H1 (cell line): ENCODE results near the gene CD59. TPM values are rescaled to one million over a fixed set of nuclear protein-coding genes. Genes with fewer than 3 reads are reported as not detected.

Experiments
- CTCF ChIA-PET: fragments of 300-600 bp; sonication (Branson Sonifier 250); formaldehyde crosslinking; loops from one replicate; lab custom pipeline; 2021; ENCODE audit not compliant: partially characterized antibody; lab: Charles Lee
- POLR2A ChIA-PET: fragments of 300-600 bp; sonication (Branson Sonifier 250); formaldehyde crosslinking; loops from one replicate; lab custom pipeline; 2021; ENCODE audit warnings: inconsistent platforms; ENCODE audit not compliant: partially characterized antibody; lab: Charles Lee
- DNase-seq, 2 experiments: peaks; one replicate each; pipeline versions ENCODE4 v3.0.0 to v3.0.0-alpha.2; 2010 to 2022; ENCODE audit warnings: low spot score in 2 of 2, low read depth in 1 of 2, mixed read lengths in 1 of 2
- FAIRE-seq: peaks from 2 replicates; lab custom pipeline; 2011; peaks lifted over from hg19 to GRCh38; lab: Jason Lieb, UNC
- H2AFZ ChIP-seq: 2 replicates; pipeline ENCODE4 v1.8.1; 2012; ENCODE audit warnings: low read length, inconsistent platforms
- H2AK5ac ChIP-seq: 2 replicates; pipeline ENCODE4 v1.6.1; 2013; ENCODE audit warnings: low read depth, low read length
- H2BK120ac ChIP-seq: replicated peaks from 2 replicates; pipeline ENCODE3; 2013; ENCODE audit warnings: low read depth, low read length, inconsistent platforms
- H2BK12ac ChIP-seq: 2 replicates; pipeline ENCODE4 v1.6.1; 2013; ENCODE audit warnings: low read depth, low read length
- H2BK15ac ChIP-seq: 2 replicates; pipeline ENCODE4 v1.6.1; 2013; ENCODE audit warnings: low read length
- H2BK20ac ChIP-seq: 2 replicates; pipeline ENCODE4 v1.6.1; 2013; ENCODE audit warnings: low read length
- H2BK5ac ChIP-seq: 2 replicates; pipeline ENCODE4 v1.6.1; 2013; ENCODE audit warnings: low read depth, low read length
- H3K14ac ChIP-seq: 2 replicates; pipeline ENCODE4 v1.6.1; 2013; ENCODE audit warnings: inconsistent platforms; ENCODE audit not compliant: insufficient read length
- H3K18ac ChIP-seq: 2 replicates; pipeline ENCODE4 v1.6.1; 2013; ENCODE audit warnings: low read length; ENCODE audit errors: extremely low read depth
- H3K23ac ChIP-seq: 2 replicates; pipeline ENCODE4 v1.6.1; 2013; ENCODE audit warnings: inconsistent platforms; ENCODE audit not compliant: insufficient read length
- H3K23me2 ChIP-seq: 2 replicates; pipeline ENCODE4 v1.6.1; 2013; ENCODE audit warnings: low read depth, low read length
- H3K27ac ChIP-seq: 2 replicates; pipeline ENCODE4 v1.6.1; 2011; ENCODE audit warnings: low read depth, low read length, inconsistent platforms
- H3K27me3 ChIP-seq, 4 experiments: replicated peaks in 1 of 4; 1 replicate in 1 of 4; 2 replicates in 3 of 4; pipeline versions ENCODE4 v1.6.1 to v1.8.1; 2011 to 2013; ENCODE audit warnings: low read length in 3 of 4, mild to moderate bottlenecking in 3 of 4, inconsistent platforms in 2 of 4, mixed read lengths in 2 of 4, moderate library complexity in 1 of 4; ENCODE audit not compliant: control insufficient read depth in 3 of 4, insufficient read depth in 3 of 4; ENCODE audit errors: extremely low read depth in 1 of 4
- H3K36me3 ChIP-seq, 4 experiments: 2 replicates each; pipeline versions ENCODE4 v1.6.1 to v1.8.1; 2011 to 2013; ENCODE audit warnings: mild to moderate bottlenecking in 4 of 4, low read length in 3 of 4, moderate library complexity in 2 of 4, control low read depth in 1 of 4, inconsistent platforms in 1 of 4; ENCODE audit not compliant: insufficient read depth in 4 of 4, control insufficient read depth in 2 of 4
- H3K4ac ChIP-seq: replicated peaks from 2 replicates; pipeline ENCODE3; 2013; ENCODE audit warnings: low read length, low read depth, mixed read lengths, inconsistent platforms; ENCODE audit not compliant: insufficient read length
- H3K4me1 ChIP-seq, 4 experiments: replicated peaks in 1 of 4; 1 replicate in 1 of 4; 2 replicates in 3 of 4; pipeline versions ENCODE4 v1.6.1 to v1.8.1; 2011 to 2013; ENCODE audit warnings: low read length in 3 of 4, inconsistent platforms in 2 of 4, mixed read lengths in 1 of 4; ENCODE audit not compliant: insufficient read depth in 4 of 4, control insufficient read depth in 3 of 4
- H3K4me2 ChIP-seq, 2 experiments: 2 replicates each; pipeline versions ENCODE4 v1.6.1 to v1.8.1; 2011 to 2013; ENCODE audit warnings: low read depth in 2 of 2, low read length in 2 of 2, control low read depth in 1 of 2, inconsistent platforms in 1 of 2, mild to moderate bottlenecking in 1 of 2; ENCODE audit not compliant: insufficient read depth in 1 of 2
- H3K4me3 ChIP-seq, 4 experiments: fragments of 200-600, 300-600 bp in 1 of 4; sonication (generic), shearing (Covaris generic), sonication (Bioruptor Twin) in 1 of 4; 2 replicates each; pipeline versions ENCODE4 v1.5.1 to v1.8.1; 2011 to 2016; ENCODE audit warnings: low read length in 4 of 4, low read depth in 3 of 4, control low read depth in 2 of 4, inconsistent platforms in 2 of 4, mild to moderate bottlenecking in 2 of 4, mixed read lengths in 1 of 4, moderate library complexity in 1 of 4; ENCODE audit not compliant: insufficient read depth in 2 of 4; ENCODE audit errors: extremely low read depth in 1 of 4
- H3K56ac ChIP-seq: replicated peaks from 2 replicates; pipeline ENCODE3; 2013; ENCODE audit warnings: low read depth, mild to moderate bottlenecking, mixed read lengths, low read length, inconsistent platforms; ENCODE audit not compliant: insufficient read length
- H3K79me1 ChIP-seq: 2 replicates; pipeline ENCODE4 v1.6.1; 2013; ENCODE audit warnings: low read depth, low read length, control low read depth
- H3K79me2 ChIP-seq, 2 experiments: 2 replicates each; pipeline versions ENCODE4 v1.6.1 to v1.8.1; 2012 to 2013; ENCODE audit warnings: low read length in 2 of 2, mild to moderate bottlenecking in 2 of 2, inconsistent platforms in 1 of 2; ENCODE audit not compliant: insufficient read depth in 2 of 2, control insufficient read depth in 1 of 2
- H3K9ac ChIP-seq, 4 experiments: replicated peaks in 1 of 4; 1 replicate in 1 of 4; 2 replicates in 3 of 4; pipeline versions ENCODE4 v1.6.1 to v1.8.1; 2011 to 2013; ENCODE audit warnings: low read depth in 3 of 4, low read length in 3 of 4, control low read depth in 2 of 4, mild to moderate bottlenecking in 2 of 4, moderate library complexity in 2 of 4, inconsistent platforms in 1 of 4; ENCODE audit errors: extremely low read depth in 1 of 4
- H3K9me3 ChIP-seq, 2 experiments: 2 replicates each; pipeline versions ENCODE4 v1.6.1 to v1.8.1; 2012 to 2013; ENCODE audit warnings: mild to moderate bottlenecking in 2 of 2, moderate library complexity in 2 of 2, control low read depth in 1 of 2, inconsistent platforms in 1 of 2, low read depth in 1 of 2, low read length in 1 of 2, mixed read lengths in 1 of 2; ENCODE audit not compliant: insufficient read depth in 2 of 2
- H4K20me1 ChIP-seq, 2 experiments: replicated peaks in 1 of 2; 2 replicates each; pipeline versions ENCODE3 to v1.8.1; 2011 to 2013; ENCODE audit warnings: inconsistent platforms in 2 of 2, low read length in 2 of 2, mild to moderate bottlenecking in 1 of 2; ENCODE audit not compliant: insufficient read depth in 2 of 2, control insufficient read depth in 1 of 2
- H4K5ac ChIP-seq: 2 replicates; pipeline ENCODE4 v1.6.1; 2013; ENCODE audit warnings: low read length, low read depth, mixed read lengths, inconsistent platforms; ENCODE audit not compliant: insufficient read length
- H4K8ac ChIP-seq: 2 replicates; pipeline ENCODE4 v1.8.0; 2013; ENCODE audit warnings: mild to moderate bottlenecking, moderate library complexity, low read length, inconsistent platforms; ENCODE audit not compliant: insufficient read depth; ENCODE audit errors: extremely low read depth
- H4K91ac ChIP-seq: replicated peaks from 2 replicates; pipeline ENCODE3; 2013; ENCODE audit warnings: low read length, mixed read lengths, inconsistent platforms; ENCODE audit not compliant: insufficient read length
- EGR1 ChIP-seq: IDR thresholded peaks from 2 replicates; pipeline ENCODE4 v1.6.1; 2011; ENCODE audit warnings: low read depth, low read length, borderline replicate concordance
- HDAC6 ChIP-seq: IDR thresholded peaks from one replicate; pipeline ENCODE4 v1.7.1; 2012; ENCODE audit warnings: low read depth, mild to moderate bottlenecking, inconsistent platforms, low read length, moderate library complexity
- POLR2A ChIP-seq, 2 experiments: IDR thresholded peaks; 1 replicate in 1 of 2; 2 replicates in 1 of 2; pipeline ENCODE4 v1.6.1; 2011; ENCODE audit warnings: low read depth in 2 of 2, low read length in 2 of 2, mild to moderate bottlenecking in 2 of 2; ENCODE audit errors: control extremely low read depth in 1 of 2
- SIN3A ChIP-seq, 2 experiments: IDR thresholded peaks in 1 of 2; conservative IDR thresholded peaks in 1 of 2; 2 replicates each; pipeline ENCODE4 v1.6.1; 2011 to 2012; ENCODE audit warnings: low read length in 2 of 2, improper control_type of control experiment in 1 of 2, low read depth in 1 of 2, mild to moderate bottlenecking in 1 of 2
- TAF7 ChIP-seq: optimal IDR thresholded peaks from 2 replicates; pipeline ENCODE3; 2011; ENCODE audit warnings: low read depth, mild to moderate bottlenecking, inconsistent platforms, low read length, moderate library complexity, borderline replicate concordance
- ZNF274 ChIP-seq: IDR thresholded peaks from 2 replicates; pipeline ENCODE4 v1.7.0; 2012; ENCODE audit warnings: low read length, borderline replicate concordance; ENCODE audit errors: extremely low read depth
- WGBS, 2 experiments: shearing (Covaris generic) in 1 of 2; methylation state at CpG; one replicate each; pipeline versions ENCODE4 v1.1.6 to v1.1.7; 2013 to 2015; ENCODE audit warnings: low lambda C conversion rate in 2 of 2, mixed read lengths in 2 of 2, inconsistent platforms in 1 of 2, low coverage in 1 of 2, missing lambda C conversion rate in 1 of 2; ENCODE audit not compliant: insufficient replicate concordance in 2 of 2, insufficient coverage in 1 of 2, insufficient read length in 1 of 2; ENCODE audit errors: extremely low coverage in 1 of 2, missing lambda C conversion rate in 1 of 2; 5-methylcytosine and 5-hydroxymethylcytosine counted together
- polyA plus RNA-seq, 7 experiments: library from polyadenylated mRNA; depleted of rRNA in 3 of 7; stranded (reverse) in 5 of 7; unstranded in 2 of 7; fragments of >200 nt in 5 of 7; fragments of 200-250 nt in 2 of 7; gene quantifications; 1 replicate in 5 of 7; 2 replicates in 1 of 7; 4 replicates in 1 of 7; pipeline versions ENCODE4 v1.2.1 to v1.2.3, GENCODE V29; 2011 to 2013; ENCODE audit warnings: missing spikeins in 2 of 7, mixed read lengths in 2 of 7
- total RNA-seq: library from RNA; stranded (reverse); fragmentation: NEBNext Ultra II Directional; extraction: Animal tissue kit (Norgen Biotek cat#: 25700); gene quantifications from 2 replicates; pipeline ENCODE4 v1.2.1, GENCODE V29; 2021

Gene CD59
- total and polyA plus RNA-seq, 2 of the 8 experiments (the other 6 are each of a cell fraction or from before 2014, with no cell fraction given): 63.1 to 90.3 TPM

- no peaks in the 10 kb centered on the region for H3K23me2 ChIP-seq
- no peak overlapping the region for H3K9ac ChIP-seq
- no peak overlapping the region for H3K18ac ChIP-seq
- no peak overlapping the region for H3K4me3 ChIP-seq
- peaks cover 8 to 38% (median 22%) of the 10 kb centered on the region in 4 experiments; a peak in 7 of 8 replicates for H3K36me3 ChIP-seq
- no peak overlapping the region for H4K91ac ChIP-seq
- no peak overlapping the region for H4K5ac ChIP-seq
- H4K8ac ChIP-seq: no peak overlapping the region
- H2BK120ac ChIP-seq: no peak overlapping the region
- no peak overlapping the region for H2AFZ ChIP-seq
- no peak overlapping the region for H2BK5ac ChIP-seq
- H3K23ac ChIP-seq: no peak overlapping the region
- no peak overlapping the region for H3K14ac ChIP-seq
- no peak overlapping the region for H3K4ac ChIP-seq
- 88% methylated on average over 5 of the region's 5 CpGs; no CpG with 5 or more reads in 1 of the 2 experiments for WGBS, 2 experiments
- no peak overlapping the region for H2AK5ac ChIP-seq
- H2BK15ac ChIP-seq: no peak overlapping the region
- H3K79me1 ChIP-seq: no peaks in the 10 kb centered on the region
- no peak overlapping the region for H3K56ac ChIP-seq
- H3K27ac ChIP-seq: no peak overlapping the region
- FAIRE-seq: no peak
- no peaks in the 10 kb centered on the region for H3K27me3 ChIP-seq
- no peak overlapping the region for H2BK12ac ChIP-seq
- H3K9me3 ChIP-seq: no peaks in the 10 kb centered on the region
- ChIA-PET CTCF (interaction anchor here (0.7 to 1.9 kb wide), 3 partner anchors 9 to 169 kb away, joined by 3 to 5 read pairs (median 3); no protein-coding TSS in a partner anchor), POLR2A (interaction anchor here (1.0 kb wide), 1 partner anchor 12 kb away, joined by 3 read pairs; no protein-coding TSS in a partner anchor)
- H3K79me2 ChIP-seq: no peaks in the 10 kb centered on the region
- peaks cover 0 to 3% of the 10 kb centered on the region in 2 experiments for H4K20me1 ChIP-seq
- no peaks in the 10 kb centered on the region for H3K4me1 ChIP-seq
- no peak overlapping the region for H3K4me2 ChIP-seq
- no peak for DNase-seq
- H2BK20ac ChIP-seq: no peak overlapping the region
- TF ChIP-seq EGR1: no peak
- TF ChIP-seq POLR2A (IDR thresholded peaks at IDR 0.05; ENCODE audit: control extremely low read depth in 1 of 2, low read depth in 2 of 2, low read length in 2 of 2): no peak
- no peak for TF ChIP-seq HDAC6
- no peak for TF ChIP-seq SIN3A (conservative IDR thresholded peaks at IDR 0.05 in 1 of 2, IDR thresholded peaks at IDR 0.05 in 1 of 2; ENCODE audit: low read depth in 1 of 2, low read length in 2 of 2)
- TF ChIP-seq TAF7: no peak
- no peak for TF ChIP-seq ZNF274
Measured at GRCh38 chr11:33713151-33713855, 22.9 kb downstream of the CD59 start.
